GM21447 (cell line): ENCODE measurements around the gene REG1A.

Source experiments
- ATAC-seq: cut with Tn5 transposase; IDR thresholded peaks from one replicate; pipeline ENCODE4 v1.9.1; 2021; ENCODE audit not compliant: unreplicated experiment

The REG1A gene

GRCh38 chr2:79124907-79125720, 4.8 kb downstream of the REG1A start:
- ATAC-seq: no peak

DNA sequence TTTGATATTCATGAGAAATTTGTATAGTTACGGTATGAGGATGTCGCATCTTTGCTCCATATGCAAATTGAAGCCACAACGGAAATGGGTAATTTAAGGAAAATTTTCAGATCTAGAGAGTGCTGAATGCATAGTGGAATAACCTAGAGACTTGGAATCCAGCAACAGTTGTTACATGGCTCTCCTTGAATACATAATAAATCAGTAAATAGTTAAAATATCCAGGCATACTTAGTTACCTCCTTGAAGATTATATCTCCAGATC, 5.4 kb downstream of the REG1A start:
- no peak for ATAC-seq

DNA sequence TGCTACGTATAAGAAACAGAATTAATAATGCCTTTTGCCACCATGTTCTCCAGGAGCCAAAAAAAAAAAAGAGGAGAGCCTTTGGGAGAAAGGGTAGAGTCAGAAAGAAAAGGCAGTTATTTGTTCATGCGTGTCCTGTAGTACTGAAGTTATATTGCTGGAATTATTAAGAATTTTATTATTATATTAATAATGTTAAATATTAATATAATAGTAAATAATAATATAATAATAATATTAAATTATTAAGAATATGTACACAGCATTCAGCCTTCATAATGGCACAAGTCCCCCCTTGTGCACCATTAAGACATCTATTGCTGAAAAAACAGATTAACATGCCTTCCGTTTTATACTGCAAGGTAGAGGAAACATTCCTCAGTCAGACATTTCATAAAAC, 8.1 kb downstream of the REG1A start:
- no peak for ATAC-seq

- no peak for ATAC-seq
Observed at GRCh38 chr2:79129260-79129659, 9.0 kb downstream of the REG1A start.

GRCh38 chr2:79129804-79130203, 9.5 kb downstream of the REG1A start:
- no peak for ATAC-seq

DNA sequence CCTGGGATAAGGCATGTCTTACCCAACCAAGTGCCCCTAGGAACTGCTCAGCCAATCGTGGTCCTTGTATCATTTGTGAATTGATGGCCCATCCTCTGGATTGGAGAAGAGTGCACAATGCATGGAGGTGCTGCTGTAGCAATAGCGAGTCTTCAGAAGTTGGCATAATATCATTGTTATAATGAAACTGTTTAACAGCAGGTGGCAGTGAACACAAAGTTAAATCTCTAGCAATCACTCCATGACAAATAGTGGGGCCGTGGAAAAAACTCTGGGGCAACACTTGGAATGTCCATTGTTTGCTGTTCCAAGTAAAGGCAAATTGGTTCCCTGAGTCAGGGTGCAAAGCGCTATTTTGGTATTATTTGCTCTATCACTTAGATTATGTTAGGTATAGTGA, 11.4 kb downstream of the REG1A start:
- no peak for ATAC-seq

GRCh38 chr2:79138385-79138784, 18.1 kb downstream of the REG1A start:
- ATAC-seq: no peak

- no peak for ATAC-seq
Observed at GRCh38 chr2:79139423-79139822, 19.1 kb downstream of the REG1A start.

DNA sequence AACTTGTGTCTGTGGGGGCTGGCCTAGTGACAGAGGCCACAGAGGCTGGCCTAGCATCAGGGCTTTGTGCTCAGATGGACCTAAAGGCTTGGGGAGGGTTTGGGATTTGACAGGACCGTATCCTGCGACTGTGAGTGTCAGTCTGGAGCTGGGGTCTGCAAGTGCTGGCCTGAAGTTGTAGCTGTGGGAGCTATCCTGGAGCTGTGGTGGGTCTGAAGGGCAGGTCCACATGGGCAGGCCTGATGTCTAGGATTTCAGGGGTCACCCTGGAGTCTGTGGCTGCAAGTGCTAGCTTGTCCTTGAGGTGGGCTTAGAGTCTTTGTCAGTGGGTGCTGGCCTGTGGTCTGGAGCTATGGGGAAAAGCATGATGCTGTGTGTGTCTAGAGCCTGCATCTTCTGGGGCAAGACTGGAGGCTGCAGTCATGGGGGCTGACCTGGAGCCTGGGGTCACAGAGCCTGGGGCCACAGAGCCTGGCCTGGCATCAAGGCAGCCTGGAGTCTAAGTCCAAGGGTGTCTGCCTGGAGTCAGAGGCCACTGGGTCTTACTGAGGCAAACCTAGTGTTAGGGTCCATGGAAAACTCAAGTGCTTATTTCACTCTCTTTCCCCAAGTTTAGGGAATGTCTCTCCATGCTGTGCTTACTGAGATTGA, 35.7 kb downstream of the REG1A start:
- no peak for ATAC-seq

DNA sequence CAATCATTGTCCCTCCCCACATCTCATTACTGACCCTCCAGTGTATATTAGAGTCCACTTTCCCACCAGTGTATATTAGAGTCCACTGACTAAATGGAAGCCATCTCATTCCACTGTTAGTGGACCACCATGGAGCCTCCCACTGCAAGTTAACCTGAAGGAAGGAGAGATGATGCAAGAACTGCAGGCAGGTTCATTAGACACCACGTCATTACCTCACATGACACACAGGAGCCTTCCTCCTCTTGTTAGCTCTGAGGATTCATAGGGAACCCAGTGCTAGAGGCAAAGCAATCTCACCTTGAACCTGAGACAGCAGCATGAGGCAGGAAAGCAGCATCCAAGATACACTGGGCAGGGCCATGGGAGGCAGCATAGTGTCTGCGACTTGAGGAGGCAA, 38.7 kb downstream of the REG1A start:
- ATAC-seq: no peak

DNA sequence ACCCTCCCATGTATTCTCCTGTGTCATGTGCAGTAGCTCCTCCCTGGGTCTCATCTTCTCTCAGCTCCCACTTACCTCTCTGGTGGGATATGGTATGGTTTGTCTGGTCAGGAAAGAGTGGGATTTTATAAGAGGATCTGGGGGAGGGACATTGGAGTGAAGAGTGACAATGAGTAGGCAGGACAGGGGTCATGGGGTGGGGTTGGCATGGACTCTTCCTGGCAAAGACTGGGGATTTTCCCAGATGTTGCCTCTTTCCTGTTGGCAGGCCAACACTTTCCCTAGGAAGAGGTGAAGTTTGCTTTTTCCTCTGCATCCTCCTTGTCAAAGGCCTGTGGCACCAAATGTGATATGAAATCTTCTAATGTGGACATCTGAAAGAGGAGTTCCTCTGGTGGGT, 39.4 kb downstream of the REG1A start, which contains the start of gene REG3A:
TSS of gene REG3A (minus strand) at position 101 of the 400 bp plus-strand sequence. CDS start 348 bp downstream, outside the sequence.
- no peak for ATAC-seq

GRCh38 chr2:79162132-79162531, 41.8 kb downstream of the REG1A start:
- ATAC-seq: no peak

DNA sequence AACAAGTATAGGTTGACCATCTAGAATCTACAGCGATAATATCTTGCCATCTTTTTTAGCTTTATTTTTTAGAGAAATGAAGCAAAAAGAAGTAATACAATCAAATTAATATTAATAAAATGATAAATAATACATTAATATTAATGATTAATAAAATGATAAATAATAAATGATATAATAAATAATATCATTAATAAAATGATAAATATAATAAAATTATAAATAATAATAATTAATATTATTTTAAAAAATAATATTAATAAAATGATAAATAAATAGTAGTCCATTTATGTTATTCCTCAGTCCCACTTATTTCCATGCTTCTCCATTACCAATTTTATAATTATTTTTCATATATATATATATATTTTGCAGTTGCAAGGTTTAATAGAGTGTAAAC, 42.5 kb downstream of the REG1A start:
- no peak for ATAC-seq

DNA sequence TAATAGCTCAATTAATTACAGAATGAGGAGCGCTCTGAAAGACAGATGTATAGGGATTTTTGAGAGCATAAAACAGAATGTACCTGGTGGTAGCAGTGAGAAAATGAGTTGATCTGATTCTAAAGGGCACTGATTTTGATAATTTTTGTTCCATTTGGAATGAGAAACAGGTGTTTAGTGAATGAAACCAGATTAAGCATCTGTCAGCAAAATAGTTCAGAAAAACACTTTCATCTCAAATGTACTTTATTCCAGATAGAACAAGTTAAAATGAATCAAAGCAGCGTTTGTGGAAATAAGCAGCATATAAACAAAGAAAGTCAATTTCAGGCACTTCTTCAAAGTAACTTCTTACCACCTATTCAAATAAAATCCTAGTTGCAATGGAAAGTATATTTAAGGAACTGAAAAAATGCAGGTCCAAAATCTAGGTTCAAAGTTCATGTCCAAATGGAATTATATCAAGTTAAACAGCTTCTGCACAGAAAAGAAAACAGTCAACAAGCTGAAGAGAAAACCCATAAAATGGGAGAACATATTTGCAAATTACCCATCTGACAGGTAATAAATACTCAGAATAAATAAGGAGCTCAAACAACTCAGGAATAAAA, 51.2 kb downstream of the REG1A start:
- ATAC-seq: no peak
